ENCODE measurements around the gene PACS2. TPM values are rescaled to one million over a fixed set of nuclear protein-coding genes. Genes with fewer than 3 reads are reported as not detected.

PACS2 gene
- total RNA-seq, 1 experiment from 2014 or later, result 62.0 TPM

DNA sequence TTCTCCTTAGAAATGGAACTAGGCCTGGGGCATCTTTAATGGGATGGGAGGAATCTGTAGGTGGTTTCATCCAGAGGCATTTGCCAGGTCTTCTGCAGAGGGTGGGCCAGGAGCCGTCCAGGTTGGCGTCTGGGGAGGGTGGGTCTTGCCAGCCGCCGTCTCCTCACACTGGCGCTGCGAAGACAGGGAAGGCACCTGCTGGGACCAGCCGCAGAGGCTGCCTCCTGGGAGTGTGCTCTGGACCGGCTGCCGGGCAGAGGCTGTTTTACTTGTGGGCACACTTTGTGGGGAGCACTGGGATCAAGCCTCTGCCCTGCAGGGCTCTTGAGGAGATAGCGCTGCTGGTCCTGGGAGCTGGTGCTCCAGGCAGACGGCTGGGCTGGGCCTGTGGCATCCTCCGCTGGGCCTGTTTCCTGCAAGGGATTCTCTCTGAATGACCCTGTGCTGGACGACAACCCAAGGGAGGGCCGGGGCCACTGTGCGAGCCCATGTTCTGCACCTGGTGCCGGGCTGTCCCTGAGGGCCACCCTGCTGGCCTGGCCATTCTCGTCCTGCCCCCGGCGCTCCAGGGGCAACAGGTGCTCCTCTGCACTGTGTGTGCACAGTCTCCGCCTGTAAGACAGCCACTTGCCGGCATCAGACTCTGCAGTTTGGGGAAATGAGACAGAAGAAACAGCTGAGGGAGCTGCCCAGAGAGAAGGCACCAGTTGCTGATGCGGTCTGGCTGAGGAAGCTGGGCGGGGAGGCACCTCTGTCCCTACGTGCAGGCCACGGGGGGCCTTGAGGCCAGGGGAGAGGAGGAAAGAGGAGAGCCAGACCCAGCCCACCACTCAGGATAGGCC lies 73.8 kb downstream of the PACS2 start:
- DNase-seq (no peak), ATAC-seq (no peak)
- Histone ChIP-seq H3K9me2 (replicated peaks; ENCODE audit: low read length) (no peaks in the 10 kb centered on the region), H3K36me3 (ENCODE audit: low read depth, low read length) (no peaks in the 10 kb centered on the region), H2AFZ (ENCODE audit: low read length) (no peak overlapping the region), H3F3A (ENCODE audit: low read length, unreplicated experiment) (no peaks in the 10 kb centered on the region), H4K20me1 (ENCODE audit: low read length) (no peaks in the 10 kb centered on the region), H3K4me3 (ENCODE audit: low read length) (no peak overlapping the region), H3K9ac (ENCODE audit: low read length) (no peak overlapping the region), H3K4me1 (ENCODE audit: insufficient read depth, low read length) (no peaks in the 10 kb centered on the region), H3K79me2 (ENCODE audit: low read length) (no peaks in the 10 kb centered on the region), H3K9me3 (ENCODE audit: low read length) (no peaks in the 10 kb centered on the region), H3K27ac (ENCODE audit: low read length) (no peak overlapping the region), H3K27me3 (ENCODE audit: low read length) (no peaks in the 10 kb centered on the region), H3K4me2 (ENCODE audit: low read length) (no peak overlapping the region)
- TF ChIP-seq, protein P1, sequence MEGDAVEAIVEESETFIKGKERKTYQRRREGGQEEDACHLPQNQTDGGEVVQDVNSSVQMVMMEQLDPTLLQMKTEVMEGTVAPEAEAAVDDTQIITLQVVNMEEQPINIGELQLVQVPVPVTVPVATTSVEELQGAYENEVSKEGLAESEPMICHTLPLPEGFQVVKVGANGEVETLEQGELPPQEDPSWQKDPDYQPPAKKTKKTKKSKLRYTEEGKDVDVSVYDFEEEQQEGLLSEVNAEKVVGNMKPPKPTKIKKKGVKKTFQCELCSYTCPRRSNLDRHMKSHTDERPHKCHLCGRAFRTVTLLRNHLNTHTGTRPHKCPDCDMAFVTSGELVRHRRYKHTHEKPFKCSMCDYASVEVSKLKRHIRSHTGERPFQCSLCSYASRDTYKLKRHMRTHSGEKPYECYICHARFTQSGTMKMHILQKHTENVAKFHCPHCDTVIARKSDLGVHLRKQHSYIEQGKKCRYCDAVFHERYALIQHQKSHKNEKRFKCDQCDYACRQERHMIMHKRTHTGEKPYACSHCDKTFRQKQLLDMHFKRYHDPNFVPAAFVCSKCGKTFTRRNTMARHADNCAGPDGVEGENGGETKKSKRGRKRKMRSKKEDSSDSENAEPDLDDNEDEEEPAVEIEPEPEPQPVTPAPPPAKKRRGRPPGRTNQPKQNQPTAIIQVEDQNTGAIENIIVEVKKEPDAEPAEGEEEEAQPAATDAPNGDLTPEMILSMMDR (conservative IDR thresholded peaks at IDR 0.05; ENCODE audit: low read depth, low read length), result no peak
- TF ChIP-seq EZH2 (IDR thresholded peaks at IDR 0.05; ENCODE audit: low read length, unreplicated experiment) (no peak), EZH2phosphoT487 (IDR thresholded peaks at IDR 0.05; ENCODE audit: borderline replicate concordance, low read length) (no peak)
- no TSS peak for BruUV-seq (replicated peaks)
- intact Hi-C loops (cut with micrococcal nuclease), result no loop called here
- POLR2A ChIA-PET (ENCODE audit: unreplicated experiment), result no interaction called here
- CTCF ChIA-PET, result no interaction called here

DNA sequence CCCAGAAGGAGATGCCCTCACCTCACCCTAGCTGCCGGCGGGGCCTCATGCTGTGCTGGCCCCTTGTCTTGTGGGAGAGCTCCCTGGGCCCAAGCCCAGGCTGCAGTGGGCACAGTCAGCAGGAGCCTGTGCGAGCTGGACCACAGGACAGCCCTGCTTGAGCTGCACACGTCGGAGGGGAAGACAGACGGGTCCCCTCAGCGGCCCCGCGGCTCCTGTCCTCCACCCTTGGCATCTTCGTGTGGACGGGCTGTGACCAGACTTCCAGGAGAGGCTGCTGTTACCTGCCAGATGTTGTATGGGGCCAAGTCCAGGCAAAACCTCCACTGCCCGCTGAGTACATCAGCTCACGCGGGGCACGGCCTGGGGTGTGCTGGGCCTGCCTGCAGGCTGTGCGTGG lies 74.4 kb downstream of the PACS2 start:
- DNase-seq (no peak), ATAC-seq (no peak)
- Histone ChIP-seq H3K27ac (ENCODE audit: low read length) (no peak overlapping the region), H3F3A (ENCODE audit: low read length, unreplicated experiment) (no peaks in the 10 kb centered on the region), H2AFZ (ENCODE audit: low read length) (no peak overlapping the region), H3K36me3 (ENCODE audit: low read depth, low read length) (no peaks in the 10 kb centered on the region), H3K9ac (ENCODE audit: low read length) (no peak overlapping the region), H3K9me2 (replicated peaks; ENCODE audit: low read length) (no peaks in the 10 kb centered on the region), H3K4me3 (ENCODE audit: low read length) (no peak overlapping the region), H3K27me3 (ENCODE audit: low read length) (no peaks in the 10 kb centered on the region), H4K20me1 (ENCODE audit: low read length) (no peaks in the 10 kb centered on the region), H3K9me3 (ENCODE audit: low read length) (no peaks in the 10 kb centered on the region), H3K4me2 (ENCODE audit: low read length) (no peak overlapping the region), H3K79me2 (ENCODE audit: low read length) (no peaks in the 10 kb centered on the region), H3K4me1 (ENCODE audit: insufficient read depth, low read length) (no peaks in the 10 kb centered on the region)
- POLR2A ChIA-PET (ENCODE audit: unreplicated experiment), result no interaction called here
- CTCF ChIA-PET, result no interaction called here
- no TSS peak for BruUV-seq (replicated peaks)
- intact Hi-C loops (cut with micrococcal nuclease), result no loop called here
- TF ChIP-seq, protein P1 (conservative IDR thresholded peaks at IDR 0.05; ENCODE audit: low read depth, low read length), result no peak
- TF ChIP-seq EZH2 (IDR thresholded peaks at IDR 0.05; ENCODE audit: low read length, unreplicated experiment), result no peak

DNA sequence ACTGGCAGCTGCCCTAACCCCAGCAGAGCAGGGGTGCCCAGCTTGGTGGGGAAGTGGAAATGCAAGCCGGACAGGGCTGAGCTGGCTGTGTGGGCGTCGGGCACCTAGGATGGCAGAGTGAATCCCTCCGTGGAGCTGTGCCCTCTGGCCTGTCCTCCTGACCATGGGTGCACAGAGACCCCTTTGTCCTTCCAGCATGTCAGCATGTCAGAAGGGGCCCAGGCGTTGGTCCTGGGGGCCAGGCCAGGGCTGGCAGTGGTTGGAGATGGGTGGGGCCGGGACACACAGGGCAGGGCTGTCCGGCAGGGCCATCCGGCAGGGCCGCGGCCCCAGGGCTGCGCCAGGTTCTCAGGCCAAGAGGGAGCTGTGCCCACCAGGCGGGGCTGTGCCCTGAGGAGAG lies 75.0 kb downstream of the PACS2 start:
- TF ChIP-seq, protein P1 (conservative IDR thresholded peaks at IDR 0.05; ENCODE audit: low read depth, low read length), result no peak
- TF ChIP-seq EZH2 (IDR thresholded peaks at IDR 0.05; ENCODE audit: low read length, unreplicated experiment) (no peak), EZH2phosphoT487 (IDR thresholded peaks at IDR 0.05; ENCODE audit: borderline replicate concordance, low read length) (no peak)
- Histone ChIP-seq H3K79me2 (ENCODE audit: low read length) (no peaks in the 10 kb centered on the region), H2AFZ (ENCODE audit: low read length) (no peak overlapping the region), H3K9me2 (replicated peaks; ENCODE audit: low read length) (no peaks in the 10 kb centered on the region), H3F3A (ENCODE audit: low read length, unreplicated experiment) (no peaks in the 10 kb centered on the region), H3K4me3 (ENCODE audit: low read length) (no peak overlapping the region), H3K36me3 (ENCODE audit: low read depth, low read length) (no peaks in the 10 kb centered on the region), H3K4me1 (ENCODE audit: insufficient read depth, low read length) (no peaks in the 10 kb centered on the region), H3K27ac (ENCODE audit: low read length) (no peak overlapping the region), H3K27me3 (ENCODE audit: low read length) (no peaks in the 10 kb centered on the region), H3K9ac (ENCODE audit: low read length) (no peak overlapping the region), H3K9me3 (ENCODE audit: low read length) (no peaks in the 10 kb centered on the region), H3K4me2 (ENCODE audit: low read length) (no peak overlapping the region), H4K20me1 (ENCODE audit: low read length) (no peaks in the 10 kb centered on the region)
- POLR2A ChIA-PET (ENCODE audit: unreplicated experiment), result no interaction called here
- DNase-seq, result no peak
- CTCF ChIA-PET, result no interaction called here
- no peak for ATAC-seq
- intact Hi-C loops (cut with micrococcal nuclease), result no loop called here
- no TSS peak for BruUV-seq (replicated peaks)
